Spleen (tissue), 11 donors: Measurements from ENCODE around the gene ATG16L1. TPM values are rescaled to one million over a fixed set of nuclear protein-coding genes. Genes with fewer than 3 reads are reported as not detected.

Experiments
- DNase-seq: peaks from one replicate; pipeline ENCODE4 v3.0.0-alpha.2; 2020
- H3K27ac ChIP-seq, 8 donors: fragments of 200-600 bp; sonication (generic) in 7 of 8; 1 replicate in 4 of 8; 2 replicates in 4 of 8; pipeline versions ENCODE4 v1.5.0 to v1.8.0; 2016 to 2021; ENCODE audit warnings: inconsistent platforms in 4 of 8, mild to moderate bottlenecking in 4 of 8, moderate library complexity in 1 of 8
- H3K27me3 ChIP-seq, 7 donors: fragments of 200-600 bp; sonication (generic) in 6 of 7; replicated peaks in 1 of 7; 1 replicate in 4 of 7; 2 replicates in 3 of 7; pipeline versions ENCODE4 v1.5.0 to v1.8.0; 2016 to 2021; ENCODE audit warnings: inconsistent platforms in 3 of 7, mild to moderate bottlenecking in 1 of 7
- H3K36me3 ChIP-seq, 6 donors: fragments of 200-600 bp; sonication (generic) in 5 of 6; 1 replicate in 4 of 6; 2 replicates in 2 of 6; pipeline versions ENCODE4 v1.5.0 to v1.8.0; 2016 to 2021; ENCODE audit warnings: inconsistent platforms in 2 of 6
- H3K4me1 ChIP-seq, 6 donors: fragments of 200-600 bp; sonication (generic) in 5 of 6; 1 replicate in 3 of 6; 2 replicates in 3 of 6; pipeline versions ENCODE4 v1.5.0 to v1.8.0; 2016 to 2021; ENCODE audit warnings: inconsistent platforms in 3 of 6
- H3K4me3 ChIP-seq, 8 donors: fragments of 200-600 bp; sonication (generic) in 7 of 8; 1 replicate in 4 of 8; 2 replicates in 4 of 8; pipeline versions ENCODE4 v1.5.0 to v1.8.0; 2016 to 2021; ENCODE audit warnings: inconsistent platforms in 4 of 8, mild to moderate bottlenecking in 4 of 8, moderate library complexity in 2 of 8
- H3K9me3 ChIP-seq, 8 donors: fragments of 200-600 bp; sonication (generic) in 7 of 8; 1 replicate in 4 of 8; 2 replicates in 4 of 8; pipeline versions ENCODE4 v1.5.0 to v1.8.0; 2016 to 2021; ENCODE audit warnings: inconsistent platforms in 4 of 8
- CTCF ChIP-seq, 11 experiments: fragments of 200-600 bp in 7 of 11; fragments of 450-650 bp in 4 of 11; sonication (generic) in 4 of 11; IDR thresholded peaks in 8 of 11; conservative IDR thresholded peaks in 3 of 11; 1 replicate in 7 of 11; 2 replicates in 4 of 11; pipeline versions ENCODE4 v1.4.0 to v1.8.0; 2016 to 2021; ENCODE audit warnings: antibody characterized with exemption in 11 of 11, inconsistent platforms in 4 of 11, mild to moderate bottlenecking in 1 of 11
- POLR2A ChIP-seq, 3 donors: fragments of 450-650 bp; IDR thresholded peaks; one replicate each; pipeline ENCODE4 v1.5.1; 2017; ENCODE audit warnings: antibody characterized with exemption in 3 of 3, mild to moderate bottlenecking in 1 of 3
- POLR2AphosphoS5 ChIP-seq, 3 donors: sonication (generic); formaldehyde crosslinking; IDR thresholded peaks; one replicate each; pipeline ENCODE4 v1.5.1; 2017; ENCODE audit warnings: antibody characterized with exemption in 3 of 3
- WGBS, 5 donors: extraction: QIAGEN DNeasy Blood & Tissue Kit in 3 of 5; methylation state at CpG; one replicate each; pipeline versions ENCODE4 v1.1.5 to v1.1.7; 2013 to 2018; 5-methylcytosine and 5-hydroxymethylcytosine counted together
- intact Hi-C: fragments of 100-400 bp; cut with DNase I; formaldehyde crosslinking; loops from one replicate; pipeline ENCODE4 v1.15.0; 2023; ENCODE audit warnings: low total_unique reads
- polyA plus RNA-seq, 3 donors: library from polyadenylated mRNA; stranded (reverse); fragments of 200-250 nt; gene quantifications; one replicate each; pipeline ENCODE4 v1.2.1, GENCODE V29; 2013
- total RNA-seq, 7 donors: library from RNA; depleted of rRNA in 3 of 7; stranded (reverse); fragments of >200 nt in 3 of 7; fragmentation: NEBNext Ultra II Directional in 4 of 7; extraction: Animal tissue kit (Norgen Biotek cat#: 25700) in 4 of 7; gene quantifications; one replicate each; pipeline versions ENCODE4 v1.1.0 to v1.2.1, GENCODE V29; 2016 to 2021
- donor health status: healthy with polysubstance abuse.
- donor health status: DM: no; HTN: no; CAD: no; lungs with moderate emphysema.
- donor health status: DM: no; HTN: no; CAD: no.
- donor health status: Bipolar disorder and iron deficiency.
- donor health status: healthy.
- donor health status: DM: no; HTN: no; CAD: no.
- donor health status: DM: yes; HTN: yes; CAD: no.

The ATG16L1 gene
- total and polyA plus RNA-seq, 10 donors = 12.0 to 45.8 (median 32.3) TPM

- TF ChIP-seq POLR2AphosphoS5 (IDR thresholded peaks at IDR 0.05) (no peak), POLR2A (IDR thresholded peaks at IDR 0.05) (no peak), CTCF (IDR thresholded peaks at IDR 0.05 in 8 of 11, conservative IDR thresholded peaks at IDR 0.05 in 3 of 11) (no peak)
- Histone ChIP-seq H3K27ac (no peak overlapping the region), H3K27me3 (peaks cover 0 to 4% (median 0%) of the 10 kb centered on the region in 7 donors), H3K9me3 (no peaks in the 10 kb centered on the region), H3K4me1 (peaks cover 17 to 50% (median 38%) of the 10 kb centered on the region in 6 donors), H3K4me3 (no peak overlapping the region), H3K36me3 (no peaks in the 10 kb centered on the region)
- no peak for DNase-seq
- intact Hi-C loops = no loop called here
- WGBS, 5 donors = 69 to 85% (median 71%) methylated on average over 4 of the region's 4 CpGs
Observed at GRCh38 chr2:233328922-233329321, 77.4 kb downstream of the ATG16L1 start.

- TF ChIP-seq POLR2A (IDR thresholded peaks at IDR 0.05) (no peak), POLR2AphosphoS5 (IDR thresholded peaks at IDR 0.05) (no peak), CTCF (IDR thresholded peaks at IDR 0.05 in 8 of 11, conservative IDR thresholded peaks at IDR 0.05 in 3 of 11) (no peak)
- Histone ChIP-seq H3K36me3 (no peaks in the 10 kb centered on the region), H3K9me3 (no peaks in the 10 kb centered on the region), H3K4me3 (no peak overlapping the region), H3K4me1 (peaks cover 17 to 57% (median 42%) of the 10 kb centered on the region in 6 donors), H3K27me3 (peaks cover 0 to 4% (median 0%) of the 10 kb centered on the region in 7 donors), H3K27ac (peak overlapping the region in 3 of 8 donors; percentile 88 to 96 (median 96))
- no peak for DNase-seq
- intact Hi-C loops = no loop called here
- WGBS, 5 donors = 75 to 84% (median 80%) methylated on average over 6 to 7 of the region's 7 CpGs
Observed at GRCh38 chr2:233329489-233330135, 78.1 kb downstream of the ATG16L1 start.

DNA sequence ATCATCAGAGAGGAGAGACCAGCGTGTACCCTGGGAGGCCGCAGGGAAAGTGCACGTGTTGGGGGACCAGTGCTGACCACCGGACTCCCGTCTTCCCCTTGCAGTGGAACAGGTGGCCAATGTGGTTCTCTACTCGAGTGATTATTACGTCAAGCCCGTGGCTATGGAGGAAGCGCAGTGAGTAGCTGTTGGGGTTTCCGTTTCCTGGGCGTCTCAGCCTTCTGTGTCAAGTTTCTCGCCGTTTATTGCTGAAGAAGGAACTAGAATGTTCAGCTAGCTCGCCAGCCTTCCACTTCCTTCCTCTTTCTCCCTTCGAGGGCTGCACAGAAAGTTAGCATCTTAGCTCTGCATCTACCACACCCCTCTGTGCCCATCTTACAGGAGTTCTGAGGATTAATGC lies 80.1 kb downstream of the ATG16L1 start:
- Histone ChIP-seq H3K4me3 (peak overlapping the region in 1 of 8 donors; percentile 48), H3K9me3 (no peaks in the 10 kb centered on the region), H3K4me1 (peaks cover 17 to 67% (median 45%) of the 10 kb centered on the region in 6 donors), H3K27ac (peak overlapping the region; percentile 84 to 96 (median 90)), H3K27me3 (no peaks in the 10 kb centered on the region), H3K36me3 (no peaks in the 10 kb centered on the region)
- no peak for TF ChIP-seq POLR2A (IDR thresholded peaks at IDR 0.05)
- TF ChIP-seq POLR2AphosphoS5 (IDR thresholded peaks at IDR 0.05) = peak; percentile 30 to 94 (median 76)
- TF ChIP-seq CTCF (IDR thresholded peaks at IDR 0.05 in 8 of 11, conservative IDR thresholded peaks at IDR 0.05 in 3 of 11) = peak in 1 of 11 experiments; percentile 15
- intact Hi-C loops = no loop called here
- peak; percentile 94 for DNase-seq
- WGBS, 5 donors = 21 to 39% (median 25%) methylated on average over 14 to 15 of the region's 15 CpGs

DNA sequence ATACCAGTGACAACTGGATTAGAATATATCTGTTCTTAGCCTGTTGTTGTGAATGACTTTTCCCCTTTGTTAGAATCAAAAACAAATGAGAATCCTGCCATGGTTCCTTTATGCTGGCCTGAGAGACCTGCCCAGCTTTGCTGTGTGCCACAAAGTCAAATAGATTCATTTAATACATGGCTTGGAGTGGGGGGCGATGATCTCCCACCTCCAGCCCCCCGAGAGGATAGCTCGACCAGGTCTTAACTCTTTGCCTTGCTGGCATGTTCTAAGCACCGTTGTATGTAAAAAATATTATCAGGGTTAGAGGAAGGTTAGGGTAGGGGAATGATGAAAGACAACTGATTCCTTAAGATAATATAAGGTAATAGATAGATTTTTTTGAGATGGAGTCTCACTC lies 80.7 kb downstream of the ATG16L1 start:
- Histone ChIP-seq H3K9me3 (no peaks in the 10 kb centered on the region), H3K27ac (peak overlapping the region; percentile 49 to 96 (median 90)), H3K36me3 (no peaks in the 10 kb centered on the region), H3K27me3 (no peaks in the 10 kb centered on the region), H3K4me3 (peak overlapping the region in 1 of 8 donors; percentile 48), H3K4me1 (peaks cover 17 to 67% (median 45%) of the 10 kb centered on the region in 6 donors)
- WGBS, 5 donors = 69 to 85% (median 84%) methylated on average over 4 of the region's 4 CpGs
- no peak for TF ChIP-seq POLR2AphosphoS5 (IDR thresholded peaks at IDR 0.05)
- no peak for TF ChIP-seq CTCF (IDR thresholded peaks at IDR 0.05 in 8 of 11, conservative IDR thresholded peaks at IDR 0.05 in 3 of 11)
- TF ChIP-seq POLR2A (IDR thresholded peaks at IDR 0.05) = no peak
- intact Hi-C loops = no loop called here
- peak; percentile 59 for DNase-seq
